HCT116 (cell line): ENCODE results near the gene SPESP1. TPM values are rescaled to one million over a fixed set of nuclear protein-coding genes. Genes with fewer than 3 reads are reported as not detected.

Experiments used
- ATAC-seq: fragments of 200-7000 bp; cut with Tn5 transposase; 2 replicates; pipeline ENCODE4 v1.9.1; 2020; ENCODE audit warnings: mild to moderate bottlenecking, moderate library complexity
- BruUV-seq: library from RNA; stranded (reverse); fragments of 400-500 nt; replicated peaks from 2 replicates; lab custom pipeline; 2021; lab: Mats Ljungman, UMichigan
- CTCF ChIA-PET: fragments of 300-600 bp; sonication (Branson Sonifier 250); formaldehyde crosslinking; loops from one replicate; lab custom pipeline; 2021; ENCODE audit warnings: antibody characterized with exemption; lab: Charles Lee
- POLR2A ChIA-PET: fragments of 300-600, 350-600 bp; sonication (Branson Sonifier 250); formaldehyde crosslinking; loops from one replicate; lab custom pipeline; 2021; ENCODE audit warnings: antibody characterized with exemption; lab: Charles Lee
- RAD21 ChIA-PET, 2 experiments: fragments of 300-600 bp; sonication (Branson Sonifier 250); formaldehyde crosslinking; loops; one replicate each; lab custom pipeline; 2023; ENCODE audit warnings: low total read pairs in 2 of 2; ENCODE audit not compliant: uncharacterized antibody in 2 of 2, unreplicated experiment in 2 of 2, low non-redundant PET in 1 of 2; lab: Charles Lee
- DNase-seq: peaks from one replicate; pipeline ENCODE4 v3.0.0-alpha.2; 2010; ENCODE audit warnings: low read depth, low spot score
- H2AFZ ChIP-seq: fragments of 200-600 bp; shearing (Covaris generic), sonication (generic); 2 replicates; pipeline ENCODE4 v1.6.1; 2017; ENCODE audit warnings: low read depth, mixed run types, mixed read lengths, antibody characterized with exemption, low read length; ENCODE audit not compliant: poor library complexity, severe bottlenecking
- H3K27ac ChIP-seq: 2 replicates; pipeline ENCODE4 v1.5.1; 2012; ENCODE audit warnings: low read depth, low read length
- H3K27me3 ChIP-seq: fragments of 200-600 bp; sonication (generic); 2 replicates; pipeline ENCODE4 v1.6.1; 2016; ENCODE audit warnings: mixed run types, low read length, mixed read lengths; ENCODE audit not compliant: insufficient read depth
- H3K36me3 ChIP-seq, 2 experiments: fragments of 200-500 bp in 1 of 2; fragments of 200-600 bp in 1 of 2; sonication (Bioruptor generic) in 1 of 2; sonication (generic) in 1 of 2; 2 replicates each; pipeline versions ENCODE4 v1.5.1 to v1.6.1; 2014 to 2016; ENCODE audit warnings: low read length in 2 of 2, inconsistent platforms in 1 of 2, mixed read lengths in 1 of 2, mixed run types in 1 of 2; ENCODE audit not compliant: insufficient read depth in 2 of 2, control insufficient read depth in 1 of 2
- H3K4me1 ChIP-seq, 2 experiments: fragments of 200-600 bp in 1 of 2; sonication (generic) in 1 of 2; 2 replicates each; pipeline versions ENCODE4 v1.5.1 to v1.6.1; 2012 to 2017; ENCODE audit warnings: low read length in 2 of 2, inconsistent platforms in 1 of 2, mild to moderate bottlenecking in 1 of 2, mixed read lengths in 1 of 2, mixed run types in 1 of 2, moderate library complexity in 1 of 2; ENCODE audit not compliant: insufficient read depth in 2 of 2, control insufficient read depth in 1 of 2
- H3K4me2 ChIP-seq: fragments of 200-600 bp; sonication (generic); 2 replicates; pipeline ENCODE4 v1.6.1; 2017; ENCODE audit warnings: mixed run types, low read length, mixed read lengths
- H3K4me3 ChIP-seq, 2 experiments: fragments of 200-600 bp in 1 of 2; sonication (generic) in 1 of 2; replicated peaks in 1 of 2; 2 replicates each; pipeline ENCODE4 v1.5.1; 2011 to 2016; ENCODE audit warnings: low read length in 2 of 2, control low read depth in 1 of 2, low read depth in 1 of 2, mild to moderate bottlenecking in 1 of 2, mixed read lengths in 1 of 2, mixed run types in 1 of 2
- H3K79me2 ChIP-seq: fragments of 200-600 bp; sonication (generic); 2 replicates; pipeline ENCODE4 v1.6.1; 2017; ENCODE audit warnings: mild to moderate bottlenecking, mixed run types, low read length, moderate library complexity, mixed read lengths; ENCODE audit not compliant: insufficient read depth
- H3K9ac ChIP-seq: fragments of 200-600 bp; sonication (generic); 2 replicates; pipeline ENCODE4 v1.6.1; 2016; ENCODE audit warnings: low read length, mixed read lengths
- H3K9me2 ChIP-seq: fragments of 200-600 bp; sonication (generic), shearing (Covaris generic); 2 replicates; pipeline ENCODE4 v1.6.1; 2017; ENCODE audit warnings: mixed run types, mild to moderate bottlenecking, moderate library complexity; ENCODE audit not compliant: insufficient read depth
- H3K9me3 ChIP-seq, 2 experiments: fragments of 200-500 bp in 1 of 2; fragments of 200-600 bp in 1 of 2; sonication (Bioruptor generic) in 1 of 2; sonication (generic) in 1 of 2; 2 replicates each; pipeline ENCODE4 v1.6.1; 2014 to 2017; ENCODE audit warnings: low read length in 2 of 2, mixed read lengths in 2 of 2, inconsistent platforms in 1 of 2, low read depth in 1 of 2, mild to moderate bottlenecking in 1 of 2, mixed run types in 1 of 2, moderate library complexity in 1 of 2; ENCODE audit not compliant: control insufficient read depth in 1 of 2, insufficient read depth in 1 of 2
- H4K20me1 ChIP-seq: fragments of 200-600 bp; sonication (generic), shearing (Covaris generic); 2 replicates; pipeline ENCODE4 v1.6.1; 2017; ENCODE audit warnings: mixed run types, mild to moderate bottlenecking, moderate library complexity; ENCODE audit not compliant: insufficient read depth
- ATF3 ChIP-seq: IDR thresholded peaks from 2 replicates; pipeline ENCODE4 v1.6.1; 2012
- CBX3 ChIP-seq: IDR thresholded peaks from 2 replicates; pipeline ENCODE4 v1.6.1; 2012; ENCODE audit warnings: low read depth
- CEBPB ChIP-seq: IDR thresholded peaks from 2 replicates; pipeline ENCODE4 v1.6.1; 2012; ENCODE audit warnings: low read depth
- CTCF ChIP-seq, 3 experiments: fragments of 200-600 bp in 1 of 3; sonication (generic) in 1 of 3; IDR thresholded peaks in 2 of 3; conservative IDR thresholded peaks in 1 of 3; 2 replicates each; pipeline ENCODE4 v1.5.1; 2012 to 2017; ENCODE audit warnings: low read depth in 2 of 3, low read length in 2 of 3, antibody characterized with exemption in 1 of 3, borderline replicate concordance in 1 of 3, control low read depth in 1 of 3, mild to moderate bottlenecking in 1 of 3, mixed read lengths in 1 of 3, mixed run types in 1 of 3, moderate library complexity in 1 of 3; ENCODE audit not compliant: insufficient read depth in 1 of 3
- EGR1 ChIP-seq: IDR thresholded peaks from 2 replicates; pipeline ENCODE4 v1.6.1; 2012; ENCODE audit warnings: low read depth
- ELF1 ChIP-seq: IDR thresholded peaks from 2 replicates; pipeline ENCODE4 v1.6.1; 2012; ENCODE audit warnings: low read depth, borderline replicate concordance
- EZH2 ChIP-seq: fragments of 200-600 bp; sonication (generic); IDR thresholded peaks from 2 replicates; pipeline ENCODE4 v1.6.1; 2017; ENCODE audit warnings: antibody characterized with exemption, mixed run types
- EZH2phosphoT487 ChIP-seq: fragments of 200-600 bp; IDR thresholded peaks from 2 replicates; pipeline ENCODE4 v1.6.1; 2018; ENCODE audit warnings: antibody characterized with exemption, borderline replicate concordance
- MAX ChIP-seq: IDR thresholded peaks from 2 replicates; pipeline ENCODE4 v1.6.1; 2012
- SIN3A ChIP-seq: IDR thresholded peaks from 2 replicates; pipeline ENCODE4 v1.6.1; 2012; ENCODE audit warnings: low read depth
- SP1 ChIP-seq: IDR thresholded peaks from 2 replicates; pipeline ENCODE4 v1.6.1; 2012; ENCODE audit warnings: low read depth
- YY1 ChIP-seq: IDR thresholded peaks from 2 replicates; pipeline ENCODE4 v1.6.1; 2011; ENCODE audit warnings: low read length, low read depth, moderate library complexity, mild to moderate bottlenecking; ENCODE audit not compliant: insufficient replicate concordance; ENCODE audit errors: extremely low read depth
- ZBTB33 ChIP-seq: IDR thresholded peaks from 2 replicates; pipeline ENCODE4 v1.6.1; 2011; ENCODE audit warnings: mild to moderate bottlenecking, low read length, moderate library complexity; ENCODE audit not compliant: insufficient replicate concordance; ENCODE audit errors: extremely low read depth
- ZNF274 ChIP-seq: fragments of 200-500 bp; sonication (Bioruptor generic); IDR thresholded peaks from 2 replicates; pipeline ENCODE4 v1.6.1; 2014; ENCODE audit warnings: mild to moderate bottlenecking, low read depth, low read length, inconsistent platforms
- intact Hi-C: fragments of 100-400 bp; cut with micrococcal nuclease; formaldehyde crosslinking; loops from 2 replicates; pipeline ENCODE4 v1.10.0; 2022
- total RNA-seq: library from RNA; stranded (reverse); gene quantifications from one replicate; pipeline ENCODE4 v1.2.1, GENCODE V29; 2021; ENCODE audit not compliant: unreplicated experiment

Gene SPESP1
- total RNA-seq, 1 experiment from 2014 or later: not detected

GRCh38 chr15:68990231-68990991 lies 60.1 kb downstream of the SPESP1 start:
- ChIA-PET CTCF (no interaction called here), POLR2A (no interaction called here), RAD21 (no interaction called here)
- no TSS peak for BruUV-seq
- Histone ChIP-seq H3K4me3 (no peak overlapping the region), H3K4me1 (no peaks in the 10 kb centered on the region), H3K9me3 (no peaks in the 10 kb centered on the region), H3K27ac (no peak overlapping the region), H3K36me3 (no peaks in the 10 kb centered on the region), H3K9ac (no peak overlapping the region), H3K9me2 (no peaks in the 10 kb centered on the region), H3K79me2 (no peaks in the 10 kb centered on the region), H3K4me2 (no peak overlapping the region), H2AFZ (no peak overlapping the region), H3K27me3 (no peaks in the 10 kb centered on the region), H4K20me1 (no peaks in the 10 kb centered on the region)
- ATAC-seq (no peak), DNase-seq (no peak)
- intact Hi-C loops: no loop called here
- TF ChIP-seq ZBTB33: no peak
- no peak for TF ChIP-seq EGR1
- no peak for TF ChIP-seq YY1
- TF ChIP-seq SIN3A: no peak
- TF ChIP-seq CBX3: no peak
- no peak for TF ChIP-seq ELF1
- no peak for TF ChIP-seq EZH2
- no peak for TF ChIP-seq CEBPB
- no peak for TF ChIP-seq ATF3
- no peak for TF ChIP-seq CTCF (IDR thresholded peaks at IDR 0.05 in 2 of 3, conservative IDR thresholded peaks at IDR 0.05 in 1 of 3; ENCODE audit: borderline replicate concordance in 1 of 3, insufficient read depth in 1 of 3, low read depth in 2 of 3, low read length in 2 of 3)
- TF ChIP-seq SP1: no peak
- no peak for TF ChIP-seq MAX
- TF ChIP-seq EZH2phosphoT487: no peak
- TF ChIP-seq ZNF274: no peak
